Activated CD8-positive, alpha-beta memory T cell treated with anti-CD3 and anti-CD28 coated beads, Interleukin-2, amount 50 U/mL, for 4 hours (primary cell): Measurements from ENCODE around the gene CDC20.
A peak's percentile ranks its signal among the peaks of the same experiment; 100 is the strongest.

ENCODE experiments used
- DNase-seq: peaks from one replicate; pipeline ENCODE4 v3.0.0-alpha.2; 2020

CDC20 gene

GRCh38 chr1:43358746-43359693 is at the start of gene CDC20:
TSS of gene CDC20 (plus strand) at chr1:43358981. CDS start at chr1:43359216, 235 bp downstream.
- peak; percentile 98 for DNase-seq

DNA sequence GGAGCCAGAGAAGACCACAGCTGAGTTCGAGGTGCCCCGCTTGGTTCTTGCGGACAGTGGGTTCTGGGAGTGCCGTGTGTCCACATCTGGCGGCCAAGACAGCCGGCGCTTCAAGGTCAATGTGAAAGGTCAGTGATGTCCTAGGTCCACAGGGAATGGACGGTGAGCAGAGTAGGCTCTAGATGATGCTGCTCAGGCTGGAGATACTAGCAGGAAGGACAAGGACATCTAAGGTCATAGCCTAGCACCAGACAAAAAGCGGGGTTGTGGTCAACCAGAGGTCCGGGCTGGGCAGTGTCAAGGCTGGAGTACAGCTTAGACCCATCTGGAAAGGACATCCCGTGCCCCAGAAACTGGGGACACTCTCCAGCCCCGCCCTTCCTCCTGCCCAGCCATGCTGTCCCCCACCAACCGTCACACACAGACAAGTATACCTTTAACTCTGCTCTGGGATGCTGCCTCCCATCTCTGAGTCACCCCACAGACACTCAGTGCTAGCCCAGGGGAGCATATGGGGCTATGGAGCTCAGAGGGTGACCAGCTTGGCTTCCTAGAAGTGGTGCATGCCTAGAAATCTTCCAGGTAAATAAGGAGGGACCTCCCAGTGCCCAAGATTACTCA is 49.3 kb upstream of the CDC20 start:
- DNase-seq = no peak

DNA sequence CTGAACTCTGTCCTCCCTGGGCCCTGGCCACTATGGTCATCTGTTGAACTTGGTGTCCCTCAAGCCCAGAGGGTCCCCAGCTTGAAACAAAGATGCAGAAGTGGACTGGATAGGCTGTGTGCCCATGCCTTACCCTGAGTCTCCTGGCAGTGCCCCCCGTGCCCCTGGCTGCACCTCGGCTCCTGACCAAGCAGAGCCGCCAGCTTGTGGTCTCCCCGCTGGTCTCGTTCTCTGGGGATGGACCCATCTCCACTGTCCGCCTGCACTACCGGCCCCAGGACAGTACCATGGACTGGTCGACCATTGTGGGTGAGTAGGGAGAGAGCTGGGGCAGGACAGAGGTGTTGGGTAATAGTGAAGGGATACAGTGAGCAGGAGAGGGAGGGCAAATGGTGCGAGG is 47.3 kb upstream of the CDC20 start:
- DNase-seq = no peak

- no peak for DNase-seq
Measured at GRCh38 chr1:43312212-43312623, 46.6 kb upstream of the CDC20 start.

DNA sequence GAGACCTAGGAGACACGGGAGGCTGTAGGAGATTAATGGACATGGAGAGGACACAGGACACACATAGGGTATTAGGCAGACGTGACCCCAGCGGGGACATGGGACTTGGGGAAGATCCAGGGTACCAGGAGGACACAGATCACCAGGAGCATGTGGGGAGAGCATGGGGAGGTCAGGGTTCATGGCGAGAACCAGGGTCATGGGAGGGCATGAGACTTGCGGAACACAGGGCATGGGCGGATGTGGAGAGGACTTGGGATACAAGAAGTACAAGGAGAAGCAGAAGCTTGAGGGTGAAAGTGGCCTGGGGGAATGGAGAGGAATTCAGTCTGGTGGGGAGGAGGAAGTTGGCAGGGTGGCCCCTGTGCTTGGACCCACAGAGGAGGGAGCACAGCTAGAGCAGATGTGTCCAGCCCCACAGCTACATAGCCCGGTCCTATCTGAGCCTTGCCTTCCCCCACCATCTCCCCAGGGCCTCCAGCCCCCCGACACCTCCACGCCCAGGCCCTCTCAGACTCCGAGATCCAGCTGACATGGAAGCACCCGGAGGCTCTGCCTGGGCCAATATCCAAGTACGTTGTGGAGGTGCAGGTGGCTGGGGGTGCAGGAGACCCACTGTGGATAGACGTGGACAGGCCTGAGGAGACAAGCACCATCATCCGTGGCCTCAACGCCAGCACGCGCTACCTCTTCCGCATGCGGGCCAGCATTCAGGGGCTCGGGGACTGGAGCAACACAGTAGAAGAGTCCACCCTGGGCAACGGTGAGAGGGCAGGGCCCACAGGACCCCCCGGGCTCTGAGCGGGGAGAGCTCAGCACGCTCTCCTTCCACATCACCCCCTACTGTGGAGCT is 45.9 kb upstream of the CDC20 start:
- DNase-seq = no peak

- no peak for DNase-seq
Measured at GRCh38 chr1:43313771-43314170, 45.0 kb upstream of the CDC20 start.

- no peak for DNase-seq
Measured at GRCh38 chr1:43314233-43314632, 44.5 kb upstream of the CDC20 start.

GRCh38 chr1:43315481-43315880 is 43.3 kb upstream of the CDC20 start:
- no peak for DNase-seq

DNA sequence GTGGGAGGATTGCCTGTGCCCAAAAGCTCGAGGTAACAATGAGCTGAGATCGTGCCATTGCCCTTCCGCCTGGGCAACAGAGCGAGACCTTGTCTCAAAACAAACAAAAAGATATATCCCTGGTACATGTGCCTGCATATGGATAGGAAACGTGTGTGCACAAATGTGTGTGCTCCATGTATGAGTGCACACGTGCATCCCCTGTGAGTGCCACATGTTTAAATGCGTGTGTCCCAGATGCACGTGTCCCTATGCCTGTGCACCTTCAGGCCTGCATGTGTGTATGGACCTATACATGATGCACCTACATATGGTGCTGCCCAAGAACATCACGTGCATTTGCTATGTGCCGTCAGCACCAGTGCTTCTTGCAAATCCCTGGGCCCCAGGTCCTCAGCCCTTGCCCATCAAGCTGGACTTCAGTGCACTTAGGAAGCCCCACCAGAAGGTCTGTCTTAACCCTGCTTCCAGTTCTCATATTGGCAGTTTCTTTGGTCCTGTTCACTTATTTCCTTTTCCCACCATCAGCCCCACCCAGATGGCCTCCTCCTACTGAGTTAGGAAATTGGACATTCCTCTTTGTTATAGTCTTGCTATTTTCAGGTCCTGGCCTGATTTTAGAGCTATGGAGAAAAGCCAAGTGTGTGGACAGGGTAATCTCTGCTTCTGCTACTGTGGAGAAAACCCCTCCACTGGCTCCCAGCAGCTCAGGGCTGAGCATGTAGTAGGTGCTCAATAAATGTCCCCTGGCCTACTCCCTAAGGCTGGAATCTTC is 42.6 kb upstream of the CDC20 start:
- DNase-seq = no peak

- no peak for DNase-seq
Measured at GRCh38 chr1:43316738-43317520, 41.9 kb upstream of the CDC20 start.

- DNase-seq = no peak
Measured at GRCh38 chr1:43317817-43318471, 40.8 kb upstream of the CDC20 start.

DNA sequence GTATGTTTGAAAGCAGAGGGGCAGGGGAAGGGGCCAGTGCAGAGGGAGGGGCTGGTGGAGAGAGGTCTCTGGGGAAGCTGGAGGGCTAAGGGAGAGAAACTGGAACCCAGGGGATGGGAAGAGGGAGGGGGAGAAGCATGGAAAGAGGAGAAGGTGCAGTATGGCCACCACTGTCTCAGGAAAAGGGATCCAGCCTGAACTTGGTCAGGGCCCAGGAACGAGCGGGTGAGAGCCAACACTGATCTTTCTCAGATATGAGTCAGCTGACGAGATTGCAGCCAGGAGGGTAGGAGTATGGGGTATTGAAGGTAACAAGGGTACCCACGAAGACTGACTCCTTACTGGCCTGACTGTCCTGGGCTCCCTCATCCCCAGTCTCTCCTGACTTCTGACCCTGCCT is 40.0 kb upstream of the CDC20 start:
- DNase-seq = no peak

DNA sequence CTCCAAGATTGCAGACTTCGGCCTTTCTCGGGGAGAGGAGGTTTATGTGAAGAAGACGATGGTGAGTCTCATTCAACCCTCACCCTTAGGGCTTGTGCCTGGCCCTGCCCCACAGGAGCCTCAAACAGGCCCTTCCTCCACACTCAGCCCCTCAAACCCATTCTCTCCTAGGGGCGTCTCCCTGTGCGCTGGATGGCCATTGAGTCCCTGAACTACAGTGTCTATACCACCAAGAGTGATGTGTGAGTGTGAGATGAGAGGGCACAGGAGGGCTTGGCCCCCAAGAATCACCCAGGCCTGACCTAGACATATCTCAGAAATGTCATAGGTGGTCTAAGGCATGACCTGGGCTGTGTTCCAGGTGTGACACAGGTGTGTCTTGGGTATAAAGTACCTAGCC is 39.5 kb upstream of the CDC20 start:
- no peak for DNase-seq

DNA sequence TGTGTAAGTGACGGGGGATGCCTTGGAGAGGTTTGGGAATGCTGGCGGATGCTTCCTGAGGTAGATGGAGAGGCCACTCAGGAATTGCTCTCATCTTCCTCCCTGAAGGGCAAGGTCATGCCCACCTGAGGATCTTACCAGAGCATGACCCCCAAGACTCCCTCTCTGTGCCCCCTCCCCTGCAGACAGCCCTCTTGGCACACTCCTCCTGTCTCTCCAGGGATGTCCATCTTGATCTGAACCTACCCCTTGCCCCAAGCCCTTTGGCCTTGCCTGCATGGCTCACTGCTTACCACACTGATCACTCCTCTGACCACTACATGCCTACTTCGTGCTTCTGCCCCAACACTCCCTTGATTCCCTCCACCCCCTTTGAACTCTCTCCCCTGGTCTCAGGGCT is 39.0 kb upstream of the CDC20 start:
- no peak for DNase-seq

- no peak for DNase-seq
Measured at GRCh38 chr1:43321331-43321891, 37.4 kb upstream of the CDC20 start.

- no peak for DNase-seq
Measured at GRCh38 chr1:43322506-43322905, 36.3 kb upstream of the CDC20 start.

- no peak for DNase-seq
Measured at GRCh38 chr1:43324810-43325209, 34.0 kb upstream of the CDC20 start.

GRCh38 chr1:43325381-43325780 is 33.4 kb upstream of the CDC20 start:
- no peak for DNase-seq

GRCh38 chr1:43327549-43328292 is 31.1 kb upstream of the CDC20 start:
- DNase-seq = no peak
